GM12878 (cell line): Measurements from ENCODE around the gene HOXC12. TPM values are rescaled to one million over a fixed set of nuclear protein-coding genes. Genes with fewer than 3 reads are reported as not detected.
A peak's percentile ranks its signal among the peaks of the same experiment; 100 is the strongest.

ENCODE experiments used
- ATAC-seq: fragments of 200-7000 bp; cut with Tn5 transposase; 3 replicates; pipeline ENCODE4 v1.9.1; 2020; ENCODE audit warnings: mild to moderate bottlenecking, moderate library complexity
- BruUV-seq: library from RNA; stranded (reverse); fragments of 400-500 nt; replicated peaks from 2 replicates; lab custom pipeline; 2021; lab: Mats Ljungman, UMichigan
- CTCF ChIA-PET: fragments of 300-600 bp; sonication (Branson Sonifier 250); formaldehyde crosslinking; extraction: SDS; loops from one replicate; lab custom pipeline; 2021; ENCODE audit warnings: inconsistent platforms; lab: Yijun Ruan, JAX
- POLR2A ChIA-PET: fragments of 350-600 bp; formaldehyde crosslinking; extraction: SDS; loops from one replicate; lab custom pipeline; 2021; ENCODE audit warnings: inconsistent platforms; lab: Charles Lee
- RAD21 ChIA-PET: fragments of 300-600 bp; sonication (Branson Sonifier 250); formaldehyde crosslinking; loops from one replicate; lab custom pipeline; 2023; ENCODE audit warnings: antibody characterized with exemption; ENCODE audit not compliant: unreplicated experiment; lab: Charles Lee
- SMC1A ChIA-PET: fragments of 300-600 bp; sonication (Branson Sonifier 250); formaldehyde crosslinking; loops from one replicate; lab custom pipeline; 2023; ENCODE audit not compliant: unreplicated experiment, uncharacterized antibody; lab: Charles Lee
- DNase-seq: peaks from one replicate; pipeline ENCODE4 v3.0.0-alpha.2; 2011; ENCODE audit warnings: low read depth, low spot score
- FAIRE-seq: peaks from 3 replicates; lab custom pipeline; 2011; peaks lifted over from hg19 to GRCh38; lab: Jason Lieb, UNC
- H2AFZ ChIP-seq: 2 replicates; pipeline ENCODE4 v1.6.0; 2011; ENCODE audit warnings: low read depth, low read length, control low read depth; ENCODE audit not compliant: control insufficient read depth
- H3K27ac ChIP-seq: 2 replicates; pipeline ENCODE4 v1.5.1; 2011; ENCODE audit warnings: control low read depth; ENCODE audit not compliant: control insufficient read depth, insufficient read depth
- H3K27me3 ChIP-seq, 2 experiments: replicated peaks in 1 of 2; 2 replicates each; pipeline versions ENCODE4 v1.6.0 to v1.6.1; 2011; ENCODE audit warnings: low read length in 1 of 2; ENCODE audit not compliant: control insufficient read depth in 2 of 2, insufficient read depth in 2 of 2
- H3K36me3 ChIP-seq, 2 experiments: 2 replicates each; pipeline ENCODE4 v1.5.1; 2011; ENCODE audit warnings: low read length in 1 of 2; ENCODE audit not compliant: control insufficient read depth in 2 of 2, insufficient read depth in 2 of 2
- H3K4me1 ChIP-seq: 2 replicates; pipeline ENCODE4 v1.6.1; 2011; ENCODE audit warnings: mild to moderate bottlenecking, low read length, moderate library complexity, mixed read lengths; ENCODE audit not compliant: control insufficient read depth, insufficient read depth
- H3K4me2 ChIP-seq: 2 replicates; pipeline ENCODE4 v1.6.0; 2011; ENCODE audit warnings: control low read depth; ENCODE audit not compliant: control insufficient read depth, insufficient read depth
- H3K4me3 ChIP-seq: fragments of 200-600 bp; sonication (generic); 2 replicates; pipeline ENCODE4 v1.5.1; 2016
- H3K79me2 ChIP-seq: 2 replicates; pipeline ENCODE4 v1.6.0; 2011; ENCODE audit warnings: low read length; ENCODE audit not compliant: control insufficient read depth, insufficient read depth
- H3K9ac ChIP-seq: 2 replicates; pipeline ENCODE4 v1.8.0; 2011; ENCODE audit warnings: low read length, control low read depth, mixed read lengths; ENCODE audit not compliant: control insufficient read depth, insufficient read depth
- H3K9me3 ChIP-seq: replicated peaks from 3 replicates; pipeline ENCODE4 v1.5.1; 2011; ENCODE audit warnings: mild to moderate bottlenecking, low read length; ENCODE audit not compliant: control insufficient read depth, insufficient read depth
- H4K20me1 ChIP-seq: 2 replicates; pipeline ENCODE4 v1.6.0; 2011; ENCODE audit not compliant: control insufficient read depth, insufficient read depth
- ETV6 ChIP-seq, 2 experiments: fragments of 450-650 bp in 1 of 2; IDR thresholded peaks in 1 of 2; conservative IDR thresholded peaks in 1 of 2; 2 replicates each; pipeline ENCODE4 v1.6.1; 2014; ENCODE audit warnings: antibody characterized with exemption in 1 of 2, borderline replicate concordance in 1 of 2, low read depth in 1 of 2, mild to moderate bottlenecking in 1 of 2, moderate library complexity in 1 of 2
- HDAC2 ChIP-seq: fragments of 200-600 bp; sonication (generic); IDR thresholded peaks from 2 replicates; pipeline ENCODE4 v1.6.1; 2017
- JUNB ChIP-seq: IDR thresholded peaks from 2 replicates; pipeline ENCODE4 v1.6.1; 2016; ENCODE audit warnings: antibody characterized with exemption, mild to moderate bottlenecking
- MLLT1 ChIP-seq: fragments of 450-650 bp; IDR thresholded peaks from 2 replicates; pipeline ENCODE4 v1.6.1; 2016; ENCODE audit warnings: mild to moderate bottlenecking
- RFX5 ChIP-seq: IDR thresholded peaks from 2 replicates; pipeline ENCODE4 v1.6.1; 2011; ENCODE audit warnings: low read depth, low read length, improper control_type of control experiment
- SUPT20H ChIP-seq: IDR thresholded peaks from 2 replicates; pipeline ENCODE4 v1.6.1; 2011; ENCODE audit warnings: low read depth, mild to moderate bottlenecking, low read length, moderate library complexity, borderline replicate concordance; ENCODE audit not compliant: control insufficient read depth
- SUZ12 ChIP-seq: fragments of 200-600 bp; sonication (generic); IDR thresholded peaks from one replicate; pipeline ENCODE4 v1.6.1; 2018; ENCODE audit warnings: antibody characterized with exemption, mild to moderate bottlenecking; ENCODE audit not compliant: unreplicated experiment
- WGBS: methylation state at CpG from one replicate; pipeline ENCODE4 v1.1.6; 2016; ENCODE audit warnings: low lambda C conversion rate; ENCODE audit not compliant: insufficient replicate concordance, insufficient coverage; ENCODE audit errors: missing lambda C conversion rate; 5-methylcytosine and 5-hydroxymethylcytosine counted together
- in situ Hi-C: fragments of 300-500 bp; cut with MboI; formaldehyde crosslinking; loops from 9 replicates; pipeline ENCODE4 v1.14.3; 2018; ENCODE audit warnings: mixed read lengths
- intact Hi-C: fragments of 100-400 bp; cut with micrococcal nuclease; formaldehyde crosslinking; loops from one replicate; pipeline ENCODE4 v1.14.2; 2022; ENCODE audit not compliant: unreplicated experiment
- polyA plus RNA-seq, 11 experiments: library from polyadenylated mRNA; depleted of rRNA in 4 of 11; unstranded in 6 of 11; stranded (reverse) in 5 of 11; fragments of >200 nt; fragmentation: Nextera tagmentation in 4 of 11; fragmentation: Illumina TruSeq in 1 of 11; extraction: Ambion mirVana in 4 of 11; extraction: Trizol in 1 of 11; gene quantifications; 1 replicate in 1 of 11; 2 replicates in 10 of 11; pipeline versions ENCODE4 v1.2.1 to v1.2.3, GENCODE V29; 2011 to 2016; ENCODE audit warnings: inconsistent platforms in 2 of 11, missing spikeins in 2 of 11, low read depth in 1 of 11
- total RNA-seq, 4 experiments: library from RNA; depleted of rRNA in 3 of 4; stranded (reverse); fragments of >200 nt in 3 of 4; fragmentation: Illumina TruSeq in 1 of 4; extraction: Trizol in 1 of 4; gene quantifications; 2 replicates each; pipeline versions ENCODE4 v1.2.1 to v1.2.3, GENCODE V29; 2013 to 2021
- TF ChIP-seq, protein P1 (sequence below): fragments of 450-650 bp; IDR thresholded peaks from 2 replicates; pipeline ENCODE4 v1.6.1; 2017; ENCODE audit warnings: mild to moderate bottlenecking, moderate library complexity

HOXC12 gene
- total and polyA plus RNA-seq, 10 of the 15 experiments (the other 5 are each of a cell fraction or from before 2014, with no cell fraction given) = not detected

DNA sequence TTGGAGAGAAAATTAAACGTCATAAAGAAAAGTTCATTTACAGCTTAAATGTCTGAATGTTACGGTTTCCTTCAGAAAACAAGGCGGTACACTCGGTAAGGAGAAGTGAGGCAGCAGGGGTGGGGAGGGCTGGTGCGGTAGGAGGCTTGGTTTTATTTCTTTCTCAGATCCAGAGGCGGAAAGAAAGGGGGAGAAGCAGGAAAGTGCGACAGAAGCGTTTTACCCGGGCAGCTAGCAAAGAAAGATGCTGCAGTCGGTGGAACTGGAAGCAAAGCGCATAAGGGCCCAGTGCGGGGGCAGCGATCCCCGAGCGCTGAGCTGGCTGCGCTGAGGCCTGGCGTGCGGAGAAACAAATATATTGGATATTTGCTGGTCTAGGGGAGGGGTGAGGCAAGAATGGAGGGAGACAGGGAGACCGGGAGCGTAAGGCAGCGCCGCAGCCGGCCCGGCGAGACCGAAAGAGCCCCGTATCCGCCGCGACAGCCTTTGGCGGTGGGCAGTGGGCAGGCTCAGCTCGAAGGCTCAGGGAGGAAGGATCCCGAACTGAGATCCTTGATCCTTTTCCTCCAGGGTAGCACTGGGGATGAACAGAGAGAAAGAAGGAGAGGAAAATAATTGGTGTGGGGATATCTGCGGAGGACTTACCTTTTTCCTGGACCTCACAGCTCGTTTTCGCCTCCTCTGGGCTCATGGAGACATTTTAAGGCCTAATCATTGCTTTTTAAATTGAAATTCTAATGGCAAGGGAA, 11.9 kb downstream of the HOXC12 start:
- no peak overlapping the region for H3K4me2 ChIP-seq
- 29% methylated on average over 36 of the region's 36 CpGs for WGBS
- ChIA-PET POLR2A (no interaction called here), RAD21 (no interaction called here), SMC1A (no interaction called here), CTCF (no interaction called here)
- no peaks in the 10 kb centered on the region for H3K4me1 ChIP-seq
- peaks cover 27 to 59% of the 10 kb centered on the region in 2 experiments for H3K27me3 ChIP-seq
- H3K9ac ChIP-seq = no peak overlapping the region
- DNase-seq = no peak
- in situ Hi-C loops (no loop called here), intact Hi-C loops (no loop called here)
- H4K20me1 ChIP-seq = no peaks in the 10 kb centered on the region; the same call in 1 of the 2 replicates
- FAIRE-seq = no peak
- no peak overlapping the region for H3K4me3 ChIP-seq
- H3K79me2 ChIP-seq = no peaks in the 10 kb centered on the region
- H2AFZ ChIP-seq = no peak overlapping the region
- H3K27ac ChIP-seq = no peak overlapping the region
- BruUV-seq = no TSS peak
- H3K9me3 ChIP-seq = no peaks in the 10 kb centered on the region
- ATAC-seq = no peak
- H3K36me3 ChIP-seq = no peaks in the 10 kb centered on the region
- TF ChIP-seq RFX5 = no peak
- peak; percentile 36 for TF ChIP-seq SUZ12

DNA sequence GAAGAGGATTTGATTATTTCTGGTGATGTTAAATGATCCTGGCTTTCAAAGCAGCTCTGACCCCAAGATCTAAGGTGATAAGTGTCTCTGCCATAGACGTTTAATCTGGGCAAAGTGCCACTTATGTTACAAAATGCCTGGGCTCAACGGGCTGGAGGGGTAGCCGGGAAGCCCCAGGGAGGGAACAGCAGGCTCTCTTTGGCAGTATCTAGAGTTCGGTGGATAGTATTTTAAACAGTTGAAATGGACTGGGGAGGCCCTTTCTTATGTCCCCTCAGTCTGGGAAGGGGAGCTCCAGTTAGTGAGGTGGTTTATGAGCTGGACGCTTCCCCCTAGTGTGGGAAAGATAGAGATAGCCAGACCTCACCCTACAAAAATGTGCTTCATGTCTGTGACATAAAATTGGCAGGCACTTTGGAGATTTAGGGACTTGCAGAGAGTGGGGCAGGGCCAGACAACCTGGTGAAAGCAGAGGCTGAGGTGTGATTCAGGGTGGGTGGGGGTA, 12.8 kb downstream of the HOXC12 start:
- Histone ChIP-seq H3K36me3 (no peaks in the 10 kb centered on the region), H3K4me2 (no peak overlapping the region), H3K9me3 (no peaks in the 10 kb centered on the region), H3K4me1 (no peaks in the 10 kb centered on the region), H2AFZ (no peak overlapping the region), H3K79me2 (no peaks in the 10 kb centered on the region), H3K4me3 (no peak overlapping the region), H3K9ac (no peak overlapping the region), H3K27me3 (peaks cover 28 to 57% of the 10 kb centered on the region in 2 experiments), H3K27ac (no peak overlapping the region), H4K20me1 (no peaks in the 10 kb centered on the region; the same call in 1 of the 2 replicates)
- ChIA-PET RAD21 (no interaction called here), CTCF (no interaction called here), SMC1A (no interaction called here), POLR2A (no interaction called here)
- in situ Hi-C loops (no loop called here), intact Hi-C loops (no loop called here)
- WGBS = 21% methylated on average over 5 of the region's 5 CpGs
- ATAC-seq (no peak), DNase-seq (no peak), FAIRE-seq (no peak)
- BruUV-seq = no TSS peak
- TF ChIP-seq SUPT20H = no peak
- no peak for TF ChIP-seq ETV6 (conservative IDR thresholded peaks at IDR 0.05 in 1 of 2, IDR thresholded peaks at IDR 0.05 in 1 of 2; ENCODE audit: borderline replicate concordance in 1 of 2, low read depth in 1 of 2)
- no peak for TF ChIP-seq HDAC2
- no peak for TF ChIP-seq MLLT1
- TF ChIP-seq, protein P1, sequence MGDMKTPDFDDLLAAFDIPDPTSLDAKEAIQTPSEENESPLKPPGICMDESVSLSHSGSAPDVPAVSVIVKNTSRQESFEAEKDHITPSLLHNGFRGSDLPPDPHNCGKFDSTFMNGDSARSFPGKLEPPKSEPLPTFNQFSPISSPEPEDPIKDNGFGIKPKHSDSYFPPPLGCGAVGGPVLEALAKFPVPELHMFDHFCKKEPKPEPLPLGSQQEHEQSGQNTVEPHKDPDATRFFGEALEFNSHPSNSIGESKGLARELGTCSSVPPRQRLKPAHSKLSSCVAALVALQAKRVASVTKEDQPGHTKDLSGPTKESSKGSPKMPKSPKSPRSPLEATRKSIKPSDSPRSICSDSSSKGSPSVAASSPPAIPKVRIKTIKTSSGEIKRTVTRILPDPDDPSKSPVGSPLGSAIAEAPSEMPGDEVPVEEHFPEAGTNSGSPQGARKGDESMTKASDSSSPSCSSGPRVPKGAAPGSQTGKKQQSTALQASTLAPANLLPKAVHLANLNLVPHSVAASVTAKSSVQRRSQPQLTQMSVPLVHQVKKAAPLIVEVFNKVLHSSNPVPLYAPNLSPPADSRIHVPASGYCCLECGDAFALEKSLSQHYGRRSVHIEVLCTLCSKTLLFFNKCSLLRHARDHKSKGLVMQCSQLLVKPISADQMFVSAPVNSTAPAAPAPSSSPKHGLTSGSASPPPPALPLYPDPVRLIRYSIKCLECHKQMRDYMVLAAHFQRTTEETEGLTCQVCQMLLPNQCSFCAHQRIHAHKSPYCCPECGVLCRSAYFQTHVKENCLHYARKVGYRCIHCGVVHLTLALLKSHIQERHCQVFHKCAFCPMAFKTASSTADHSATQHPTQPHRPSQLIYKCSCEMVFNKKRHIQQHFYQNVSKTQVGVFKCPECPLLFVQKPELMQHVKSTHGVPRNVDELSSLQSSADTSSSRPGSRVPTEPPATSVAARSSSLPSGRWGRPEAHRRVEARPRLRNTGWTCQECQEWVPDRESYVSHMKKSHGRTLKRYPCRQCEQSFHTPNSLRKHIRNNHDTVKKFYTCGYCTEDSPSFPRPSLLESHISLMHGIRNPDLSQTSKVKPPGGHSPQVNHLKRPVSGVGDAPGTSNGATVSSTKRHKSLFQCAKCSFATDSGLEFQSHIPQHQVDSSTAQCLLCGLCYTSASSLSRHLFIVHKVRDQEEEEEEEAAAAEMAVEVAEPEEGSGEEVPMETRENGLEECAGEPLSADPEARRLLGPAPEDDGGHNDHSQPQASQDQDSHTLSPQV = no peak
- no peak for TF ChIP-seq JUNB
